HepG2 (cell line): ENCODE results near the gene RAC3. TPM values are rescaled to one million over a fixed set of nuclear protein-coding genes. Genes with fewer than 3 reads are reported as not detected.

Experiments
- CREB1 ChIP-seq, 2 experiments: fragments of 450-650 bp in 1 of 2; IDR thresholded peaks; 2 replicates each; pipeline ENCODE4 v1.6.1; 2016 to 2017; ENCODE audit warnings: control low read depth in 1 of 2, mild to moderate bottlenecking in 1 of 2, missing compliant biosample characterization in 1 of 2, missing genetic modification characterization in 1 of 2
- FOXK1 ChIP-seq: sonication (generic); formaldehyde crosslinking; IDR thresholded peaks from 2 replicates; pipeline ENCODE4 v1.4.0; 2020; ENCODE audit warnings: low read depth, missing genetic modification reagents, borderline replicate concordance
- FOXO4 ChIP-seq: sonication (generic); formaldehyde crosslinking; conservative IDR thresholded peaks from 2 replicates; pipeline ENCODE4 v1.8.1; 2023; ENCODE audit warnings: missing genetic modification reagents
- HOXA5 ChIP-seq: sonication (generic); formaldehyde crosslinking; IDR thresholded peaks from 2 replicates; pipeline ENCODE4 v1.4.0; 2020; ENCODE audit warnings: missing genetic modification reagents
- REXO4 ChIP-seq: sonication (generic); formaldehyde crosslinking; IDR thresholded peaks from 2 replicates; pipeline ENCODE4 v1.8.0; 2022; ENCODE audit warnings: missing genetic modification reagents, mild to moderate bottlenecking, borderline replicate concordance
- SAP130 ChIP-seq: IDR thresholded peaks from 2 replicates; pipeline ENCODE4 v1.6.1; 2016; ENCODE audit warnings: low read depth
- SOX13 ChIP-seq, 3 experiments: fragments of 450-650 bp in 1 of 3; sonication (generic) in 1 of 3; formaldehyde crosslinking in 1 of 3; IDR thresholded peaks in 2 of 3; conservative IDR thresholded peaks in 1 of 3; 2 replicates each; pipeline versions ENCODE4 v1.5.0 to v1.6.1; 2016 to 2020; ENCODE audit warnings: antibody characterized with exemption in 1 of 3, mild to moderate bottlenecking in 1 of 3, missing compliant biosample characterization in 1 of 3, missing genetic modification reagents in 1 of 3, moderate library complexity in 1 of 3
- SRY ChIP-seq: sonication (generic); formaldehyde crosslinking; IDR thresholded peaks from 2 replicates; pipeline ENCODE4 v1.8.0; 2022; ENCODE audit warnings: mild to moderate bottlenecking, missing genetic modification reagents
- XRCC5 ChIP-seq: fragments of 200-400 bp; formaldehyde crosslinking; optimal IDR thresholded peaks from 2 replicates; pipeline ENCODE3; 2017; ENCODE audit warnings: mild to moderate bottlenecking, low read length
- ZBTB14 ChIP-seq: sonication (generic); formaldehyde crosslinking; IDR thresholded peaks from 2 replicates; pipeline ENCODE4 v1.4.0; 2020; ENCODE audit warnings: missing genetic modification reagents
- ZBTB46 ChIP-seq: sonication (generic); formaldehyde crosslinking; IDR thresholded peaks from 2 replicates; pipeline ENCODE4 v1.4.0; 2020; ENCODE audit warnings: mild to moderate bottlenecking, missing genetic modification reagents, borderline replicate concordance
- ZNF496 ChIP-seq: sonication (generic); formaldehyde crosslinking; IDR thresholded peaks from 2 replicates; pipeline ENCODE4 v1.8.1; 2023; ENCODE audit warnings: mild to moderate bottlenecking, moderate library complexity, missing genetic modification reagents; ENCODE audit not compliant: insufficient replicate concordance
- ZNF557 ChIP-seq: sonication (generic); formaldehyde crosslinking; IDR thresholded peaks from 2 replicates; pipeline ENCODE4 v1.4.0; 2020; ENCODE audit warnings: missing genetic modification reagents
- ZNF589 ChIP-seq: sonication (generic); formaldehyde crosslinking; conservative IDR thresholded peaks from 2 replicates; pipeline ENCODE4 v1.8.0; 2022; ENCODE audit warnings: mild to moderate bottlenecking, moderate library complexity, missing genetic modification reagents
- polyA plus RNA-seq, 8 experiments: library from polyadenylated mRNA; depleted of rRNA in 3 of 8; stranded (reverse) in 7 of 8; unstranded in 1 of 8; fragments of >200 nt; fragmentation: Illumina TruSeq in 4 of 8; extraction: Trizol in 4 of 8; gene quantifications; 2 replicates each; pipeline versions ENCODE4 v1.2.1 to v1.2.3, GENCODE V29; 2011 to 2016; ENCODE audit warnings: low read depth in 4 of 8, missing spikeins in 1 of 8, mixed read lengths in 1 of 8; ENCODE audit not compliant: insufficient read depth in 1 of 8
- total RNA-seq, 5 experiments: library from RNA; depleted of rRNA; stranded (reverse); fragments of >200 nt; fragmentation: Illumina TruSeq; extraction: Trizol; gene quantifications; 2 replicates each; pipeline ENCODE4 v1.2.3, GENCODE V29; 2016; ENCODE audit warnings: low read depth in 1 of 5
- TF ChIP-seq, protein P1 (sequence below): sonication (generic); formaldehyde crosslinking; IDR thresholded peaks from 2 replicates; pipeline ENCODE4 v1.4.0; 2020; ENCODE audit warnings: mild to moderate bottlenecking, missing genetic modification reagents

The RAC3 gene
- total and polyA plus RNA-seq, 2 of the 13 experiments (the other 11 are each of a cell fraction or from before 2014, with no cell fraction given) = 10.5 to 21.3 TPM

DNA sequence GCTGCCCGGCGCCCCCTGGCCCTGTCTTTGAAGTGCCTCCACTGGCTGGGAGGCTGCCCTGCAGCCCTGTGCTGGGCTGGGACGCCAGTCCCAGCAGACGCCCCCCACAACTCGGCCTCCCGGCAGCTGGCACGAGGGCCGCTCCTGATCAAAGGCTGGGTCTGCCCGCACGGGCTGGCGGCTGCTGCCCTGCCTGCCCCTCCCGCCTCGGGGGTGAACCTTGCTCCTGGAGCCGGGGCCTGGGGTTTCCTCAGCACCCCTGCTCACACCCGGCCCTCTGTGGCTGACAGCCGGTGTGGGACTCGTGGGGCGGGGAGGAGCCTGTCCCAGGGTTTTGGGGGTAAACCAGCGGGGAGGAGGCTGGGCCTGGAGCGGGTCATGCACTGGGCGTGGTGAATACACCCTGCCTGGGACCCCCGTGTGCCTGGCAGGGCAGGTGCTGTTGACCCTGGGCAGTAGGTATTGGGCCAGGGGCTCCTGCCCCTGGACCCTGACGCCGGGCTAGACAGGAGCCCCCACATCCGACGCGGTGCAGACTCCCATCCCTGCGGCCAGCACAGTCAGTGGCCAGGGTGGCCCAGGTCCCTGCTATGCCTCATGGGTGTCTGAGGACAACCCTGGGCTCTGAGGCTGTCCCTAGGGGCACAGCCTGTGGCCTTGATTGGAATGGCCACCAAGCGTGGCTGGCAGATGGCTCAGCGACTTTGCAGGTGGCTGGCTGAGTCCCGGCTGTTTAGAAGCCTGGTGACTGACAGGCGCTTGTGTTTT lies 30.5 kb upstream of the RAC3 start (continued):
- peak; percentile 93 for TF ChIP-seq HOXA5 (CRISPR knock-in tag)
- TF ChIP-seq FOXO4 (CRISPR knock-in tag) = no peak
- 0 out of 2 replicates have a peak, but pooled peaks have one; percentile 88 for TF ChIP-seq ZBTB46
- TF ChIP-seq SAP130 (CRISPR knock-in tag) = peak; percentile 96
- peak; percentile 23; the same call in 1 of the 2 replicates for TF ChIP-seq ZNF589 (CRISPR knock-in tag)
- TF ChIP-seq XRCC5 = peak; percentile 87
- no peak for TF ChIP-seq CREB1 (IDR thresholded peaks at IDR 0.05)
- no peak for TF ChIP-seq CREB1 (CRISPR knock-in tag; IDR thresholded peaks at IDR 0.05)
- TF ChIP-seq, protein P1, sequence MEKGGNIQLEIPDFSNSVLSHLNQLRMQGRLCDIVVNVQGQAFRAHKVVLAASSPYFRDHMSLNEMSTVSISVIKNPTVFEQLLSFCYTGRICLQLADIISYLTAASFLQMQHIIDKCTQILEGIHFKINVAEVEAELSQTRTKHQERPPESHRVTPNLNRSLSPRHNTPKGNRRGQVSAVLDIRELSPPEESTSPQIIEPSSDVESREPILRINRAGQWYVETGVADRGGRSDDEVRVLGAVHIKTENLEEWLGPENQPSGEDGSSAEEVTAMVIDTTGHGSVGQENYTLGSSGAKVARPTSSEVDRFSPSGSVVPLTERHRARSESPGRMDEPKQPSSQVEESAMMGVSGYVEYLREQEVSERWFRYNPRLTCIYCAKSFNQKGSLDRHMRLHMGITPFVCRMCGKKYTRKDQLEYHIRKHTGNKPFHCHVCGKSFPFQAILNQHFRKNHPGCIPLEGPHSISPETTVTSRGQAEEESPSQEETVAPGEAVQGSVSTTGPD (CRISPR knock-in tag) = peak; percentile 66
- TF ChIP-seq SRY (CRISPR knock-in tag) = no peak; the same call in 1 of the 2 replicates
- no peak for TF ChIP-seq ZBTB14
- TF ChIP-seq ZNF496 = no peak
- TF ChIP-seq ZNF557 (CRISPR knock-in tag) = 0 out of 2 replicates have a peak, but pooled peaks have one; percentile 21
- peak; percentile 70 for TF ChIP-seq SOX13 (IDR thresholded peaks at IDR 0.05)
- TF ChIP-seq SOX13 (CRISPR knock-in tag; conservative IDR thresholded peaks at IDR 0.05 in 1 of 2, IDR thresholded peaks at IDR 0.05 in 1 of 2) = peak in 1 of 2 experiments; percentile 90; a peak in 2 of 4 replicates
- TF ChIP-seq REXO4 (CRISPR knock-in tag) = no peak
- peak; percentile 92 for TF ChIP-seq FOXK1 (CRISPR knock-in tag)
